Endodermal cell (in vitro differentiated cells): ENCODE data around the gene TSC22D2. TPM values are rescaled to one million over a fixed set of nuclear protein-coding genes. Genes with fewer than 3 reads are reported as not detected.

Experiments used
- DNase-seq: peaks from one replicate; pipeline ENCODE4 v3.0.0-alpha.2; 2017
- H3K27ac ChIP-seq: 2 replicates; pipeline ENCODE4 v1.5.1; 2013; ENCODE audit warnings: mild to moderate bottlenecking, low read depth, low read length, moderate library complexity
- H3K27me3 ChIP-seq: 2 replicates; pipeline ENCODE4 v1.6.1; 2013; ENCODE audit warnings: mild to moderate bottlenecking, low read length, moderate library complexity; ENCODE audit not compliant: insufficient read depth, control insufficient read depth, poor library complexity, severe bottlenecking
- H3K36me3 ChIP-seq: 2 replicates; pipeline ENCODE4 v1.7.0; 2013; ENCODE audit warnings: mild to moderate bottlenecking, low read length, moderate library complexity; ENCODE audit not compliant: control insufficient read depth, insufficient read depth
- H3K4me1 ChIP-seq: one replicate; pipeline ENCODE4 v1.7.0; 2013; ENCODE audit warnings: low read length; ENCODE audit not compliant: control insufficient read depth, insufficient read depth
- H3K4me3 ChIP-seq: 2 replicates; pipeline ENCODE4 v1.5.1; 2013; ENCODE audit warnings: mild to moderate bottlenecking, low read length, moderate library complexity
- H3K9ac ChIP-seq: 2 replicates; pipeline ENCODE4 v1.6.1; 2013; ENCODE audit warnings: mild to moderate bottlenecking, low read length, moderate library complexity; ENCODE audit not compliant: poor library complexity, severe bottlenecking; ENCODE audit errors: extremely low read depth
- H3K9me3 ChIP-seq: 2 replicates; pipeline ENCODE4 v1.6.1; 2013; ENCODE audit warnings: mild to moderate bottlenecking, low read length, moderate library complexity; ENCODE audit not compliant: control insufficient read depth
- H3K27ac Mint-ChIP-seq: 2 replicates; pipeline ENCODE4 v1.8.0; 2020; ENCODE audit warnings: mixed read lengths
- H3K27me3 Mint-ChIP-seq: 2 replicates; pipeline ENCODE4 v1.8.0; 2021; ENCODE audit warnings: mild to moderate bottlenecking, mixed read lengths; ENCODE audit not compliant: insufficient read depth
- H3K36me3 Mint-ChIP-seq: 2 replicates; pipeline ENCODE4 v1.8.0; 2020; ENCODE audit warnings: low read depth, mixed read lengths
- H3K4me1 Mint-ChIP-seq: 2 replicates; pipeline ENCODE4 v1.8.0; 2020; ENCODE audit warnings: mixed read lengths
- H3K4me3 Mint-ChIP-seq: 2 replicates; pipeline ENCODE4 v1.8.0; 2020; ENCODE audit warnings: mild to moderate bottlenecking, moderate library complexity, mixed read lengths
- H3K9me3 Mint-ChIP-seq: 2 replicates; pipeline ENCODE4 v1.8.0; 2020; ENCODE audit warnings: mild to moderate bottlenecking, mixed read lengths
- WGBS, 2 experiments: methylation state at CpG; one replicate each; pipeline versions ENCODE4 v1.1.5 to v1.1.7; 2013; ENCODE audit warnings: missing lambda C conversion rate in 2 of 2, mixed read lengths in 1 of 2; ENCODE audit not compliant: insufficient coverage in 1 of 2, insufficient read length in 1 of 2; 5-methylcytosine and 5-hydroxymethylcytosine counted together
- total RNA-seq, 2 donors: library from RNA; stranded (reverse); fragmentation: NEBNext Ultra II Directional in 1 of 2; extraction: Animal tissue kit (Norgen Biotek cat#: 25700) in 1 of 2; gene quantifications; 2 replicates in 1 of 2; 3 replicates in 1 of 2; pipeline ENCODE4 v1.2.1, GENCODE V29; 2021
- TF ChIP-seq, protein P1 (sequence below): fragments of 200-600 bp; sonication (generic); conservative IDR thresholded peaks from 2 replicates; pipeline ENCODE4 v1.5.0; 2021; ENCODE audit warnings: antibody characterized with exemption, mild to moderate bottlenecking

TSC22D2 gene
- total RNA-seq, 2 donors from 2014 or later: 25.6 to 29.1 TPM

DNA sequence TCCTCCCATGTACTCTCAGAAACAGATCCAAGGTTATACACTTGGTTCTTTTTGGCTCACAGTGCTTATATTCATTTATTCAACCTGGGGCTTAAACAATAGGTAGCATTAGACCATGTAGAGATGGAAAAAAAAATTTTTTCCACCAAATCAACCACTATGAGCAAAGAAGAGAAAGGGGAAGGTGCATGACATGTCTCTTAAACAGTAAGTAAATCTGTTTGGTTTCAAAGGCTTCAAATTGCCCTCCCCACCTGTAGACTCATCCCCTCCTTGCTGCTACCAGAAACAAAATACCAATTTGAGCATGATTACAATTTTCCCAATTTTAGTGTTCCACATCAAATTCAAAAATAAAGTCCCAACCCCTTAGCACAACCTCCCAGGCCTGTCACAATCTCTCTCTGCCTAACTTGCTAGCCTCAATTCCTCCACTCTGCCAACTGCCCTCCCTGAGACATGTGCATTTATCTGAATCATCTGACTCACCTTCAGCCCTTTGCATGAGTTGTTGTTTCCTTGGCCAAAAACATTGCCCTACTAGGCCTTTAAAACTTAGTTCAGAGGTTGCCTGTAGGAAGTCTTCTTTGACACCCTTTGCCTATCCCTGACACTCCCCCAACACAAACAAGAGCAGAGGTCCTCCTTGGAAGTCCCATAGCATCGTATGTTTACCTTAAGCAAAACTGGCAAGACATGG, 30.3 kb upstream of the TSC22D2 start:
- Mint-ChIP-seq H3K9me3 (no peaks in the 10 kb centered on the region), H3K27ac (no peak overlapping the region), H3K36me3 (no peaks in the 10 kb centered on the region), H3K4me3 (no peak overlapping the region), H3K4me1 (peaks cover under 1% of the 10 kb centered on the region), H3K27me3 (no peaks in the 10 kb centered on the region)
- no peak overlapping the region for H3K9ac ChIP-seq
- WGBS, 2 experiments: 85 to 100% methylated on average over 1 of the region's 1 CpG
- H3K9me3 ChIP-seq: no peaks in the 10 kb centered on the region
- no peak overlapping the region for H3K27ac ChIP-seq
- TF ChIP-seq, protein P1, sequence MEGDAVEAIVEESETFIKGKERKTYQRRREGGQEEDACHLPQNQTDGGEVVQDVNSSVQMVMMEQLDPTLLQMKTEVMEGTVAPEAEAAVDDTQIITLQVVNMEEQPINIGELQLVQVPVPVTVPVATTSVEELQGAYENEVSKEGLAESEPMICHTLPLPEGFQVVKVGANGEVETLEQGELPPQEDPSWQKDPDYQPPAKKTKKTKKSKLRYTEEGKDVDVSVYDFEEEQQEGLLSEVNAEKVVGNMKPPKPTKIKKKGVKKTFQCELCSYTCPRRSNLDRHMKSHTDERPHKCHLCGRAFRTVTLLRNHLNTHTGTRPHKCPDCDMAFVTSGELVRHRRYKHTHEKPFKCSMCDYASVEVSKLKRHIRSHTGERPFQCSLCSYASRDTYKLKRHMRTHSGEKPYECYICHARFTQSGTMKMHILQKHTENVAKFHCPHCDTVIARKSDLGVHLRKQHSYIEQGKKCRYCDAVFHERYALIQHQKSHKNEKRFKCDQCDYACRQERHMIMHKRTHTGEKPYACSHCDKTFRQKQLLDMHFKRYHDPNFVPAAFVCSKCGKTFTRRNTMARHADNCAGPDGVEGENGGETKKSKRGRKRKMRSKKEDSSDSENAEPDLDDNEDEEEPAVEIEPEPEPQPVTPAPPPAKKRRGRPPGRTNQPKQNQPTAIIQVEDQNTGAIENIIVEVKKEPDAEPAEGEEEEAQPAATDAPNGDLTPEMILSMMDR: no peak
- no peaks in the 10 kb centered on the region for H3K4me1 ChIP-seq
- no peak overlapping the region for H3K4me3 ChIP-seq
- H3K27me3 ChIP-seq: no peaks in the 10 kb centered on the region
- H3K36me3 ChIP-seq: no peaks in the 10 kb centered on the region
- DNase-seq: no peak

DNA sequence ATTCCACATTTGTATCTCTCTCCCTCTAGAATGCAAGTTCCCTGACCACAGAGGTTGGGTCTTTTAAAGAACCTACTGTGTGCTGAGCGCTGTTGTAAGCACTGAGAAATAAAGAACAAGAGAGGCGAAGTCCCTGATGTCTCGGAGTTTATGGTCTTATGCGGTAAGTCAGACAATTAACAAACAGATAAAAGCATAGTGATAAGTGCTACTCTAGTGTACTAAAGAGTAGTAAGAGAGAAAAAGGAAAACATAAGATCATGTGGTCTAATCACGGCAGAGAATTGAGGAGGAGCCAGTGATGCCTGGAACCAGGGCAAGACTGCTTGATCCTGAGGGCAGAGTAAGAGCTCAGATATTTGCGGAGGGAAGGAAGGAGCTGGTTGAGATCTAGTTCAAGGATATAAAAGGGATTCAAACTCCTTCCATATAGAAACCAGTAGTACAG, 29.8 kb upstream of the TSC22D2 start:
- DNase-seq: no peak
- H3K36me3 ChIP-seq: no peaks in the 10 kb centered on the region
- no peak overlapping the region for H3K27ac ChIP-seq
- H3K9ac ChIP-seq: no peak overlapping the region
- Mint-ChIP-seq H3K9me3 (no peaks in the 10 kb centered on the region), H3K4me1 (no peaks in the 10 kb centered on the region), H3K27ac (no peak overlapping the region), H3K27me3 (no peaks in the 10 kb centered on the region), H3K4me3 (no peak overlapping the region), H3K36me3 (no peaks in the 10 kb centered on the region)
- no peaks in the 10 kb centered on the region for H3K27me3 ChIP-seq
- TF ChIP-seq, protein P1: no peak
- 91 to 95% methylated on average over 5 to 6 of the region's 6 CpGs for WGBS, 2 experiments
- no peak overlapping the region for H3K4me3 ChIP-seq
- H3K4me1 ChIP-seq: no peaks in the 10 kb centered on the region
- no peaks in the 10 kb centered on the region for H3K9me3 ChIP-seq

DNA sequence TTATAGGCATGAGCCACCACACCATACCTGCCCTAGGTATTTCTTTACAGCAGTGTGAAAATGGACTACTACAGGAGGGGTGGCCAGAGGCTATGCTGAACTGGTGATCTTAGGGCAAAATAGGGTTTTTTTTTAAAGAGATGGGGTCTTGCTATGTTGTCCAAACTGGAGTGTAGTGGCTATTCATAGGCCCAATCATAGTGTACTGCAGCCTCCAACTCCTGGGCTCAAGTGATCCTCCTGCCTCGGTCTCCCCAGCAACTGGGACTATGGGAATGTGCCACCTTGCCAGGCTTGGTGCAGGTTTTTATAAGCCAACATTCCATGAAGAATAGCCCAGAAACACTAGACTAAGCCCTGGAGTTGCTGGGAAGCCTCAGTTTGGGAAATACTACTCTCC, 28.6 kb upstream of the TSC22D2 start:
- H3K4me3 ChIP-seq: no peak overlapping the region
- H3K4me1 Mint-ChIP-seq: no peaks in the 10 kb centered on the region

More for the DNA sequence above, 28.6 kb upstream of the TSC22D2 start:
- 83 to 92% methylated on average over 1 of the region's 1 CpG for WGBS, 2 experiments
- H3K4me1 ChIP-seq: no peaks in the 10 kb centered on the region
- TF ChIP-seq, protein P1: no peak
- Mint-ChIP-seq H3K27ac (no peak overlapping the region), H3K4me3 (no peak overlapping the region), H3K9me3 (no peaks in the 10 kb centered on the region), H3K36me3 (no peaks in the 10 kb centered on the region), H3K27me3 (no peaks in the 10 kb centered on the region)
- no peak overlapping the region for H3K27ac ChIP-seq
- no peaks in the 10 kb centered on the region for H3K36me3 ChIP-seq
- H3K9me3 ChIP-seq: no peaks in the 10 kb centered on the region
- H3K27me3 ChIP-seq: no peaks in the 10 kb centered on the region
- no peak for DNase-seq
- no peak overlapping the region for H3K9ac ChIP-seq
